Stimulated activated CD4-positive, alpha-beta T cell treated with anti-CD3 and anti-CD28 coated beads, TNF-alpha, amount 100 ng/mL, for 4 hours (primary cell): ENCODE results near the gene PYGO2.

Experiments used
- DNase-seq, 3 experiments: peaks; one replicate each; pipeline ENCODE4 v3.0.0-alpha.2; 2020; ENCODE audit warnings: low read depth in 3 of 3

PYGO2 gene

DNA sequence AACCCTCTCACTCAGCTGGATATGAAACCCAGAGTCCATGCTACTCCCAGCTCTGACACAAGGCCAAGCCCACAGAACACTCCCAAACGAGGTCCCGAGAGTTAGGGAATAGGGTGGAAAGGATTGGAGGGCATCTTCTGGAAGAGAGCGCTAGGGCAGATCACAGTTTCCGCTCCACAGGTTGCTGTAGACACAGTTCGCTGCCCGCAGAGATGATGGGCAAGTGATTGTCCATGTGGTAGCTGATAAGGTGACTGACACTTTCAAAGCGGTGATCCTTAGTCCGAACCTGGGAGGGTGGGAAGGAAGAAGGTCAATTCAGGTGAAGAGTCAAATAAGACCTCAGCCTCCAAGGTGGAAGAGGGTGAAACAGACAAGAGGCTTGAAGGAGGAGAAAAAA lies 2.1 kb upstream of the PYGO2 start:
- no peak for DNase-seq

DNA sequence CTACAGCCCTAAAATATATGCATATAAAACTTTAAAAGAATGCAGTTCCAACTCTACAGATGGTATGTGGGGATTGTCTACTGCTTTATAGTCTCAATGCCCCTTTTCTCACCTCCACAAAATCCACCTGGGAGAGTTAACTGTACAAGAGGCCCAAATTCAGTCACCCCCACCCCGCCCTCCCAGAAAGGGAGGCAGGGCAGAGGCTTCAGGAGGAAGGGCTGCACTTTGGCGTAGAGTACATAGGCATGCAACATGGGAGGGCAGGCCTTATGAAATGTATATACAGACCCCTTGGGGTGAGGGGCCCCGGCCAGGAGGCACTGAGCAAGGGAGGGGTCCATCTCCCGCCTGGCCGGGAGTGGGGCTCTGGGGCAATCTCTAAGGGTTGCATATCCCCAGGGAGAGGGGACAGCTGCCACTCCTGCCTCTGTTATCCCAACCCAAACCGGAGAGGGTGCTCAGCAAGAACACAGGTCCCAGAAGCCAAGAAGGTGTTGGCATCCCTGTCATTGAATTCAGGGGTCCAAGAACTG lies 1.3 kb upstream of the PYGO2 start:
- no peak for DNase-seq

DNA sequence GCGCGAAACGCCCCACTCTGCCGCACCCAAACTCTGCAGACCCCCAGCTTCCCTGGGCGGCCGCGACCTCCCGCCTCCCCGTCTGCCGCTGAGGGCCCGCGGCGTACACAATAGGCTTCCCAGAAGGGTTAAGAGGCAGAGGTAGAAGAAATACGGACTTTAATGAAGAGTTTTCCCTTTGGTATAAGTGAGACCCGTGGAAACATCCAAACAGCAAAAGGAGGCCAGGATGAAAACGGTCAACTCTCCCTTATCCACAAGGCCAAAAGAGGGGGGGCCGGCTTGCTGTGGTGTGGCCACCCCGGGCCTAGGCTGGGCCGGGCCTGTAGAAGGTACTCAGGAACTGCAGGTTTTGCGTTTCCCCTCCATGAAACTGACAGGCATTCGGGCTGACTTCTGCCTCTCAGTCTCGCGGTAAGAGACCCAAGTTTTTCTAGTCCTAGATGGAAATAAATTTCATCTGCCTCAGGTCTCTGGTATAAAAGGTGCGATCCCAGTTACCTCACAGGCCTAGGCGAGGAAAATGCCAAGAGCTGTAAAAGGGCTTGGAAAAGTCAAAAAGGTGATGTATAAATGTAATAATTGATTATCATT lies 671 bp upstream of the PYGO2 start:
- no peak for DNase-seq

DNA sequence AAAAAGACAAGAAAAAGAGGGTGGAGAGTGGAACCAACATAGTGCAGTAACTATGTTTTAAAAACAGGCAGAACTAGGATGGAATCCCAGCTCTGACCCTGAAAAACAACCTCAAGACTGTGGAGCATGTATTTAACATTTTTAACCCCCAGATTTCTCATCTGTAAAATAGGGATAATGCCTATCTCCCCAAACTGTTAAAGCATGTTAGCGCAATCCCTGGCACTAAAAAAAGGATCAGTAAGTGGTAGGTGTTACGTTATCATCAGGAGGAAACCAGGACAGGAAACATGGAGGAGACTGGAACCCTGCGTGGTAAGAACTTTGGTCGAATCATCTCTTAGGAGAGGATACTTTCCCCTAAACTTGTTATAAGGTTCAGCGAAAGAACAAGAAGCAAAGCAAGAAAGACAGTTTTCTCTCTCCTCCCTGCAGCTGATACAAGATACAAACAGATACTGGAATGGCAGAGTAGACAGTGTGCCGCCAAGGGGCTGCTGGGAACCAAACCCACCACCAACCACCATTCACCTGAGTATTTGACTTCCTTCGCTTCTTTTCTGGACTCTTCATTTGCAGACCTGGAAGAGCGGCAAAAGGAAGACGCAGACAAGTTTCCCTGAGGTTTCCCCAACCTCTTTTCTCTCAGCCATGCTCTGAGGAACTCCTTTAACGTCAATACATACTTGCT lies 991 bp downstream of the PYGO2 start:
- DNase-seq: no peak

DNA sequence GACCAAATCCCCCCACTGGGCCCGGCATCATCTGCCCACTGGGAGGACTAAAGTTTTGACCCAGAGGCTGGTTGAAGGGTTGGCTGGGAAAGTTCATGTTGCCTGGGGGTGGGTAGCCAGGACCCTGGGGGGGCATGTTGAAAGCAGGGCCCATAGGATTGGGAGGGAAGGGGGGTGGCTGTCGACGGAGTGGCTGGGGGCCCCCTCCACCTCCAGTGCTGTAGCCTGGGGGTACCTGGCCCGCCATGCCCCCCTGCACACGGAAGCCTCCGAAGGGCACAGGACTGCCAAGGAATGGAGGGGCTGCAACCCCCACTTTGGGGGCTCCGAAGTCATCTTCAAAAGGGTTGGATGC lies 2.2 kb downstream of the PYGO2 start:
- no peak for DNase-seq

DNA sequence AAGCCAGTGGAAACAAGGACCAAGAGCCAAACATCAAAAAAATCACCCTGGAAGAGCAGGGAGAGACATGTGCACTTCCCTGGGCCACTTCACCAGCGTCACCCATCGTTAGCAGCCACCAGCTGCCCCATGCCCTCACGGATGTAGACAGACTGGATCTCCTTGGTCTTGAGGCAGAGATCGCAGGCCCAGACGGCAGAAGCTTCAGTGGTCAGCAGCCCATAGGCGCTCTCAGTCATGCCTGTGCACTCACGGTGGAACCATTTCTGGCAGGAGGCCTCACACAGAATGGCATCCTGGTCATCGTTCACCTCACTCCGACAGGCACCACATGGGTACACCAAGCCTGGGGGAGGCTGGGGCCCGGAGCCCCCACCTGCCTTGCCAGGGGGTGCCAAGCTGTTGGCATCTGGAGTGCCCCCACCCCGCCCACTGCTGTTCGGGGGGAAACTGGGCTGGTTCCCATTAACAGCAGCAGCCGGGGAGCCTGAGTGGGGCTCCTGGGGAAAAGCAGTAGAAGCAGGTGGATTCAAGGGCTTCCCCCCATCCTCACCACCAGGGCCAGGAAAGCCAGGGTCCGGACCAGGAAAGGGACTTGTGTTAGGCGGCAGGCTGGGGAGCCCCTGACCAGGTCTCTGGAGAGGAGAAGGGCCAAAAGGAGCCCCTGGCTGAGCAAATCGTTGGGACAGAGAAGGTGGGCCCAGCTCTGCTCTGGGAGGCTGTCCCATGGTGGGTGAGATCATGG lies 2.7 kb downstream of the PYGO2 start:
- DNase-seq: no peak

DNA sequence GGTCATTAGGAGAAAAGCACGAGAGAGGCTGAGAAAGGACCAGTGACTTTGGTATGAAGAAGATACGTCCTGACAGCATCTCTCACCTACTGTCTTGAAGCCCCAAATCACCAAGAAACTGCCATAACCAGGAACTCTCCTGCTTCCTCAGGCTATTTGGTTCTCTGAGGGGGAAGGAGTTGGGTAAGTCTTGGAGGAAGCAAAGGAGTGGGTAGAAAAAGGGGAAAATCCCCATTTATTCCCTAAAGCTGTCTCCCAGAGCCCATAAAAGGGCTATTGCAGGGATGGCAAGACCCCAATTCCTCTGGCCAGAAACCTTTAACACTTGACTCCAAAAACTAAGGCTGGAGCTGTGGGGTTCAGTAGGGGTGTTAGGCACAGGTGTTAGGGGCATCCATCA lies 3.5 kb downstream of the PYGO2 start:
- DNase-seq: no peak

DNA sequence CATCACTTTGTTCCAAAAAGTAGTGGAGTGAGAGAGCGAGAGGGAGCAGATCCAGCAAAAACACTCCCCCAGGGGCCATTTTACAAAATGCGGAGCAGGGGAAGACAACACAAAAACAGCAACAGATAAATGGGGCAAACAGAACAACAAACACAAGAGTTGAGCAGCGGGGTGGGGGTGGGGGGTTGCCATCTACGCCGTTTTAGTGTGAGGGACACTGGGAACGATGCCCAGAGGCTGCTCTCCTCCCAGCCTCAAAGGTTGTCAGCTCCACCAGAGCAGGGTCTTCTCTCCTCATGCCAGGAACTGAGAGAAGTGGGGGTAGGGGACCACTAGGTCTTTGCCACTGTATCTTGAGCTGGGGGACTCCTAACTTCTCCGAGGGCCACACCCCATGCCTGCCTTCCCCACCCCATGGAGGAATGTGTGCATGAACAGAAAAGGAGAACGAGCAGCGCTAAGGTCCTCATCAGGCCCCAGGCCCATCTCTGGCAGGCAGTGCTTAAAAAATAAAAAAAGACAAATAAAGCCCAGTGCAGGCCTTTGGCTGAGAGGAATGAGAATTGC lies 4.4 kb downstream of the PYGO2 start:
- no peak for DNase-seq

DNA sequence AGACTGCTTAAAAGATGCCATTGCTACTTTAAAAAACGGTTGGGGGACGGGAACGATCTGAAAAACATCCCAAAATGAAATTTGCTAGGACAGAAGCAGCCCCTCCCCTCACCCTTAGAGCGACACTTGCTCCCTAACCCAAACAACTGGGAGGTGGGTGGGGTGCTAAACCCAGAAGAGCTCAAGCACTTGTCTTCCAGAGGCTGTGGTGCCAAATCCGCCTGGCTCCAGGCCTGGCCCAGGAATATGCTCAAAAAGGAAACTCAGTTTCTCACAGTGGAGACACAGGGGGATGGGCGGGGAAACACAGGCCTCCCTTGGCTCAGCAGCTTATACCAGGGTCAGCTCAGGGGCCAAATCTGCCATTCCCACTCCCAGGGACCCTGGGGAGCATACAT lies 5.0 kb downstream of the PYGO2 start:
- no peak for DNase-seq

DNA sequence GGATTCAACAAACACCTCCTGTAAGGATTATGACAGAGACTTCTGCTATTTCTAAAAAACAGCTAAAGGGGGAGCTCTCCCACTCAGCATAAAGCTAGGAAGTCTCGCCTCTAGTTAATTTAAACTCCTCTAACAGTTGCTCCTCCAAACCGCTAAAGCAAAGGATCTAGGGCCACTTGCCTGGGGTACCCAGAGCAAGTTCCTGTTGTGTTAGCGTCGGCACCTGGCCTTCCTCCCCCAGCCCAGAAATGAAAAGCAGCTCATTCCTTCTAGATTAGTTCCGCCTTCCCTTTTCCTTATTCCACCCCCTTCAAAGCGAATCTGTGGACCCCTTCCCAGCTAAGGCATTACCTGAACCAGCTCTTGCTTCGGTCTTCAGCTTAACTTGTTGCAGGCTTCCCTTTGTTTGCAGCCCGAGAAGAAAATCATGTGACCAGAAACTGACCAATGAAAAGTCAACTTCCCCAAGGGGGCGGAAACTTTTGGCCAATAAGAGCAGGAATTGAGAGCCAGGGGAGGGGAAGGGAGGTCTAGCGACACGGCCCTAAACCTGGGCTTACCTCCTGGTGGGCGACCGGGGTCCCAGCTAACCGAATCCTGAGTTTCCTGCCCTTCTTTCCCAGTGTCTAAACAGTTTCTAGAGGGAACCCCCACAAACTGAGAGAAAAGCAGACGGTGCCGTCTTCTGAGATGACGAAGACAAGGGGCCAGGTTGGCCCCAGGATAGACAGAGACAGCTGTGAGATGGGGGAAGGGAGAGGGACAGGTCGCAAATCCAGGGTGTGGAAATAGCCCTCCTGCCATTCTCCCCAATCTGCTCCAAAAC lies 5.7 kb downstream of the PYGO2 start, which contains the start of gene PBXIP1:
PBXIP1 (minus strand) TSS at position 382 of the 826 bp plus-strand sequence. CDS start 2,378 bp downstream, outside the sequence.
- DNase-seq: peak in 2 of 3 experiments; percentile 66 to 71

DNA sequence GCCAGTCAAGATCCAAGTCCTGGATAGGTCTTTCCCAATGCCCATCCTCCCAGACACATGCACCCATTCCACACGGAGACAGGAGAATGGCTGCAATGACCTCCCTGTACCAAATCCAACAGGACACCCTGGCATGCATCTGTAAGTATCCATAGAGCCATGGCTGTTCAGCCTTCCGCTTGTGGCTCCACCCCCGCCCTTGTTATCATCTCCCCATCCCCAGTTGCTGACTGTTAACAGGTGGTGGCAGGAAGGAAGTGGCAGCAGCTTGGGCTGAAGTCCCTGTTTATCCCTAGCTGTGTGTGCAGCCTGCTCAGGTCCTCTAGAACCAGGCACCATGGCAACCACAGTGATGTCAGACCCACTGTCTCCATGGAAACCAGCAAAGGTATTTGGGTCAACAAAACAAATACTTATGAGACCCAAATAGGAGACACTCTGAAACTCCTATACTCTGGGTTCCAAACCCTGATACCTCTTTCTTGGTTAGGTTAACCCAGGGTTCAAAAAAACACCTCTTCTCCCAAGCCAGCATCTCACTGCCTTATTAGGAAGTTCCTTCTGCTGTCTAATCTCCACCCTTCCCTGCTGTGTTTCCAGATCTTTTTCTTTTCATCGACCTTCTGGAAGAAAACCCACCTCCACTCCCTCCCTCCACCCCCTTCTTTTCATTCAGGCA lies 6.4 kb downstream of the PYGO2 start:
- DNase-seq: peak in 2 of 3 experiments; percentile 58 to 71

DNA sequence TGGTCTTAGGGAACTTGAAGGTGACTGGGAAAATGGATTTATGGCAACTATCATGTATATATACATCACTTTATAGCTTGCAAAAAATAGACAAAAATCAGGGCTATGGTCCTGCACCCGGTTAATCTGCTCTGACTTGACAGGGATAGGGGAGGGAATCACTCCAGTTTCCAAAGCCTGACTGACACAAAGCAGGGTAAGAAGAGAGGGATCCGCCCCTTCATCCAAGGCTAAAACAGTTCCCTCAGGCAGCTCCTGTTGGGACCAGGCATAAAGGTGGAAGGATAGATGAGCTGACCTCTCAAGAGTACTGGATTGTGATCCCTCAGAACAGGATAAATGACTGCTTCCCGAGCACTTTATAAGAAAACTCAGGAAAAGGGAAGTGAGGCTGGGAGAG lies 7.0 kb downstream of the PYGO2 start:
- no peak for DNase-seq

DNA sequence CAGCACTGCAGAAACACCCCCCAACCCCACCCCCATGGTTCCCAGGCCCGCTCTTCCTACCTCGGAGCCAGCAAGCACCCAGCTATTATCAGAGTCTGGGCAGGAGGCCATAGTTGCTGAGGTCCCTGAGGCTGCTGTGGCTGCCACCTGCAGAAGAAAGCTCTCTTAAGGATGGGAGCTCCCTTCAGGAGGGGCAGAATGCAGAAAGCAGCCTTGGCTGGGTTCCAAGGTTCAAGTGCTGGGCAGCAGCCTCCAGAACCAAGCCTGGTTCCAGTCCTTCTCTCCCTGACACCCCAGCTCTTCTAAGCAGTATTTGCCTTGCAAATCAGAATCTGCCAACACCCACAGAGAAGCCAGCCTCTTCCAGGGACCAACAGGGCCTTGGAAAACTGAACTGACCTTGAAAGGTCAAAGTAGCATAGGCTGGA lies 8.0 kb downstream of the PYGO2 start:
- DNase-seq: no peak

DNA sequence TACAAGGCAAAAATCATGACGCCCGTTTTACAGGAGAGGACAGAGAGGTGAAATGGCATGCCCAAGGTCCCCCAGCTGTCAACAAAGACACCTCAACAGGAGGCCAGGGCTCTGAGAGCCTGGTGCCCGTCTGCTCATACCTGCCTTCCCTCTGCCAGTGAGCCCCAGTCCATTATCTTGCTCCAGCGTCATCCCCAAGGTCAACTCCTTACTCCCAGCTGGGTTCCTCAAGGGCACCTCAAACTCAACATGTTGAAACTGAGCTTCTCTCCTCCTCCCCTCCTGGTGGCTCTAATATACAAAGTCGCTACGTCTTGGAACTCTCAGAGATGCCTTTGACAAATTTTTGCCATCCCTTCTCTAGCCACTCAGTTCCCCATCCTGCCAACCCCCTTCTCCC lies 8.9 kb downstream of the PYGO2 start:
- no peak for DNase-seq

DNA sequence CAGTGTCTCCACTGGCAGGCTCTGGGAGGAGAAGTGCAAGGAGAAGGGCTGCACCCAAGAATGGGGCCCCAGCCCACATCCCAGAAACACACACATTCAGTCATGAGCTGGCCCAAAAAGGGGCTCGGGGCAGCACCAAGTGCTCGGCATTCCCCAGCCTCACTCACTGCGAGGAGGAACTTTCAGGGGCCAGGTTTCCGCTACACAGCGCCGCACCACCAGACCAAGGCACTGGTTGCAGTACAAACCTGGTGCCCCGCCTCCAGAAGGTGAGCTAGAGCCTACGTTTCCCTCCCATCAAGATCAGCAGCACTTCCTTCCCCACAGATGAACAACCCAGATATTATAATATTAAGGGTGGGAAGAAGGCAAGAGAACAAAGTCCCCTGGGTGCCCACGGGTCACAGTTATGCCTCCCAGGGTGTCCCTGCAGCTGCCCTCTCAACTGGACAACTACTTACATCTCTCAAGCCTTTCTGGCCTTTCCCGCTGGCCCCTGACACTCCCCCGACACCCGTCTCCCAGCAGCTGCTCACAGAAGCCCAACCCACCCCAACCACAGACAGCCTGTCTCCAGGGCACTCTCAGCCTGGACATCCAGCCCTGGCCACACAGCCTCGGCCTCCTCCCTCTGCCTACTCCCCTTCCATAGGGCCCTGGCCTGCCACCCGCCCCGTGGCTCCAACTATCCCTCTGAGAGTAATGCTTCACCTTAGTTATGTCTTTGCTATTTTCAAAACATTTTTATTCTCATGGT lies 9.5 kb downstream of the PYGO2 start:
- peak in 2 of 3 experiments; percentile 32 to 33 for DNase-seq

DNA sequence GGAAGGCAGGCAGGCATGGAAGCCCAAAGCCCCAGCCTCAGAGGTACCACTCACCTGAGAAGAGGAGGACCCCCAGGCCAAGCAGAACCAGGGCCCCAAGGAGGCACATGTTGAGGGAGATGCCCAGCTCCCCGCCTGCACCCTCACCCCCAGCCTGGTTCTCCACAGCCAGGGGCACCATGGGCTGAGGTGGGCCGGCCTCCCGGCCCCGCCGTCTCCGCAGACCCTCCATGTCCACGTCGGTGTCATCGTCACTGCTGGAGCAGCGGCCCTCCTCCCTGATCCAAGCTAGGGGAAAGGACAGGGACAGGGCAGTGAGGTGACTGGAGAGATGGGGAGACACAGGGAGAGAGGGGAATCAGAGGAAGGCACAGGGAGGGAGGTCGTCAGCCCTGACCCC lies 13.5 kb downstream of the PYGO2 start:
- DNase-seq: no peak

DNA sequence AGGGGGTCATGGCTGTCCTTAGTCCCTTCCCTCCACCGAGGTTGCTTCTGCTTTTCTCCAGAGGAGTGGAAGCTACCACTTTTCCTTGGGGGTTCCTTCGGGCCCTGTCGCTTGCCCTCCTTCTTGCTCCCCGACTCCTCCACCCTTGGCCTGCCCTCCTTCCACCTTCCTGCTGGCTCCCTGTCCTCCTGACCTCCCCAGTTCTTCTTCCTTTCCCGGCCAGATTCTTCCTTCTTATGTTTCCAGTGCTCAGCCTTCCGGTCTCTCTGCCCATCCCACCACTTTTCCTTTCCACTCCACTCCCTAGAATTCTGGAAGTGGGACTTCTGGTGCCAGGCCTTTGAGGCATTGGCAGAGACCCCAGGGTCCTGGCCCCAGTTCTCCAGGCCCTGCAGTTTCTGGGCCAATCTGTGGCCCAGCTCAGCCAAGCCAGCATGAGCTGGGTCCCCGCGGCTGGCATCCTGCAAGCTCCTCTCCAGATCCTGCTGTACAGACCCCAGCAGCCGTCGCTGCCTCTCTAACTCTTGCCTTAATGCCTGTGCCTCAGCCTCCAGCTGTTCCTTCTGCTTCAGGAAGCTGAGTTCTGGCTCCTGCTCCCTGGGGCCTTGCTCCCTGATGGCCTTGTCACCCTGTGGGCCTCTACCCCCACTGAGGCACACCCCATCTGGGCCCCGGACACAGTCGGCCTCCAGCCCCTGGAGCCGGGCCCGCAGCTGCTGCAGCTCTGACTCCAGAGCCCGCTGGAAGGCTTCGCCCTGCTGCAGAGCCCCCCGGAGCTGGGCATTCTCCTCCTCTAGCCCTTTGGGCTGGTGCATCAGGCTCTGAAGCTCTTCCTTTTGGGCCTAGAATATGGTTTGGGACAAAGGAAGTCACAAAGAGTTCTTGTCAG lies 15.4 kb downstream of the PYGO2 start:
- no peak for DNase-seq

DNA sequence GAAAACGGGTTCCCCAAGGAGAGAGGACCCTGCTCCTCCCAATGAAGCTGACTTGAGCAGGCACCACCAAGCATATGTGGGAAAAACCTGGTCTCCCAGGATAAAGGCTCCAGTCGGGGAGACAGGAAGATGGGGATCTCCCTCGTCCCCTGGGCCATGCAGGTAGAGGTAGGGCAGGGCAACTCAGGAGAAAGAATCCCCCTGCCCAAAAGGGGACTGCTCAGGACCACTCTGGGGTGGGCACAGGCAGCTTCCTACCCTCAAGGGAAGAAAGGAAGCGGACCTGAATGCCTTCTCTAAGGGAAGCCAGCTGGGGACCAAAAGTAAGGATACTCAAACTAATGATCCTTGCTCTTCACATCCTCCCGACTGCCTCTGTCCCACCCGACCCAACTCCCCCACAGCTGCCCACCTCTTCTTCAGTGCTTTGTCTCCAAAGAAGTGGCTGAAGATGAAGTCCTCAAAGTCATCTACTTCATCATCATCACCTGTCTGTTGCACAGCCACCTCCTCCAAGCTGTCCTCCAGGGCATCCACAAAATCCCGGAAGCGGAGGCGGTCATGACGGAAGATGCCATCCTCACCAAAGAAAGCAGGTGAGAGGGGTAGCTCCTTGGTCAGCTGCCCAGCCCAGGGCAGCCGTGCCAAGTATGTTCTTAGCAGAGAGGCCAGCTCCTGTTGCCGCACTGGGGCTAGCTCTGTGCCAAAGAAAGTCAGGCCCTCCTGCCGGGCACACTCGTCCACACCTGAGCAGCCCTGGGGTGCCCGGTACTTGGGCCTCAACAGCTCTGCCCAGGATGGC lies 16.2 kb downstream of the PYGO2 start:
- no peak for DNase-seq
